Endothelial cell of umbilical vein (primary cell): ENCODE data around the gene CAPZA2. TPM values are rescaled to one million over a fixed set of nuclear protein-coding genes. Genes with fewer than 3 reads are reported as not detected.

ENCODE experiments used
- BruUV-seq: library from RNA; stranded (reverse); fragments of 400-500 nt; replicated peaks from 2 replicates; lab custom pipeline; 2021; lab: Mats Ljungman, UMichigan
- CTCF ChIA-PET: fragments of 300-600, 350-600 bp; sonication (Branson Sonifier 250); formaldehyde crosslinking; loops from one replicate; lab custom pipeline; 2021; ENCODE audit warnings: antibody characterized with exemption, inconsistent platforms; lab: Charles Lee
- POLR2A ChIA-PET: fragments of 300-600, 350-600 bp; sonication (Branson Sonifier 250); formaldehyde crosslinking; loops from one replicate; lab custom pipeline; 2021; ENCODE audit warnings: antibody characterized with exemption, inconsistent platforms; lab: Charles Lee
- DNase-seq: peaks from one replicate; pipeline ENCODE4 v3.0.0-alpha.2; 2011; ENCODE audit warnings: low read depth, low spot score
- FAIRE-seq: peaks from 2 replicates; lab custom pipeline; 2011; peaks lifted over from hg19 to GRCh38; lab: Jason Lieb, UNC
- H2AFZ ChIP-seq: 2 replicates; pipeline ENCODE4 v1.6.0; 2012; ENCODE audit warnings: low read depth, low read length, control low read depth, inconsistent platforms
- H3K27ac ChIP-seq: 2 replicates; pipeline ENCODE4 v1.5.1; 2011; ENCODE audit warnings: low read depth, mild to moderate bottlenecking, control low read depth, low read length, moderate library complexity; ENCODE audit not compliant: insufficient read depth
- H3K27me3 ChIP-seq, 2 experiments: 2 replicates each; pipeline versions ENCODE4 v1.6.0 to v1.6.1; 2011; ENCODE audit warnings: low read length in 2 of 2, mixed read lengths in 1 of 2; ENCODE audit not compliant: control insufficient read depth in 2 of 2, insufficient read depth in 2 of 2
- H3K36me3 ChIP-seq, 2 experiments: 2 replicates in 1 of 2; 3 replicates in 1 of 2; pipeline ENCODE4 v1.5.1; 2011; ENCODE audit warnings: low read length in 2 of 2, mild to moderate bottlenecking in 1 of 2, moderate library complexity in 1 of 2; ENCODE audit not compliant: control insufficient read depth in 2 of 2, insufficient read depth in 2 of 2; ENCODE audit errors: extremely low read depth in 1 of 2
- H3K4me1 ChIP-seq: 3 replicates; pipeline ENCODE4 v1.5.1; 2011; ENCODE audit warnings: mild to moderate bottlenecking, low read length; ENCODE audit not compliant: control insufficient read depth, insufficient read depth; ENCODE audit errors: extremely low read depth
- H3K4me2 ChIP-seq: 2 replicates; pipeline ENCODE4 v1.6.1; 2011; ENCODE audit warnings: low read length, control low read depth, mixed read lengths; ENCODE audit not compliant: insufficient read depth
- H3K4me3 ChIP-seq, 3 experiments: fragments of 200-600 bp in 1 of 3; sonication (generic), shearing (Covaris generic) in 1 of 3; replicated peaks in 1 of 3; 2 replicates each; pipeline ENCODE4 v1.5.1; 2011 to 2016; ENCODE audit warnings: control low read depth in 3 of 3, low read length in 3 of 3, mild to moderate bottlenecking in 2 of 3, inconsistent platforms in 1 of 3, low read depth in 1 of 3, moderate library complexity in 1 of 3; ENCODE audit not compliant: insufficient read depth in 1 of 3
- H3K79me2 ChIP-seq: 2 replicates; pipeline ENCODE4 v1.6.0; 2012; ENCODE audit warnings: low read length, inconsistent platforms; ENCODE audit not compliant: control insufficient read depth, insufficient read depth
- H3K9ac ChIP-seq: replicated peaks from 2 replicates; pipeline ENCODE3; 2011; ENCODE audit warnings: low read length, control low read depth; ENCODE audit not compliant: insufficient read depth; ENCODE audit errors: extremely low read depth
- H3K9me1 ChIP-seq: replicated peaks from 3 replicates; pipeline ENCODE4 v1.6.0; 2011; ENCODE audit warnings: mild to moderate bottlenecking, low read length; ENCODE audit not compliant: control insufficient read depth, insufficient read depth; ENCODE audit errors: extremely low read depth
- H3K9me3 ChIP-seq: replicated peaks from 2 replicates; pipeline ENCODE4 v1.5.1; 2012; ENCODE audit warnings: low read length, inconsistent platforms; ENCODE audit not compliant: control insufficient read depth, insufficient read depth
- H4K20me1 ChIP-seq: replicated peaks from 2 replicates; pipeline ENCODE3; 2011; ENCODE audit warnings: mild to moderate bottlenecking, low read length; ENCODE audit not compliant: control insufficient read depth, insufficient read depth; ENCODE audit errors: extremely low read depth
- EZH2 ChIP-seq: IDR thresholded peaks from 2 replicates; pipeline ENCODE4 v1.6.1; 2012; ENCODE audit warnings: borderline replicate concordance, low read depth, mild to moderate bottlenecking, moderate library complexity, low read length, inconsistent platforms; ENCODE audit not compliant: severe bottlenecking
- FOS ChIP-seq: IDR thresholded peaks from 2 replicates; pipeline ENCODE4 v1.6.1; 2011; ENCODE audit warnings: mild to moderate bottlenecking, low read length, moderate library complexity, borderline replicate concordance; ENCODE audit not compliant: insufficient read depth
- GATA2 ChIP-seq: IDR thresholded peaks from 2 replicates; pipeline ENCODE4 v1.7.0; 2011; ENCODE audit warnings: low read depth, mild to moderate bottlenecking, moderate library complexity, mixed read lengths, low read length; ENCODE audit not compliant: insufficient read length, insufficient read depth
- JUN ChIP-seq: IDR thresholded peaks from 2 replicates; pipeline ENCODE4 v1.6.1; 2011; ENCODE audit warnings: borderline replicate concordance, low read depth; ENCODE audit not compliant: insufficient read length, insufficient read depth
- MYC ChIP-seq: IDR thresholded peaks from one replicate; pipeline ENCODE4 v1.6.1; 2011; ENCODE audit warnings: mild to moderate bottlenecking, low read depth, low read length
- POLR2A ChIP-seq: IDR thresholded peaks from 2 replicates; pipeline ENCODE4 v1.6.1; 2012; ENCODE audit warnings: low read depth, mild to moderate bottlenecking, control low read depth, low read length
- POLR2AphosphoS5 ChIP-seq: IDR thresholded peaks from 2 replicates; pipeline ENCODE4 v1.6.1; 2012; ENCODE audit warnings: low read depth, mild to moderate bottlenecking, control low read depth, low read length, moderate library complexity; ENCODE audit not compliant: insufficient read depth
- dilution Hi-C: fragments of 300-500 bp; cut with MboI; formaldehyde crosslinking; loops from one replicate; pipeline ENCODE4 v1.15.0; 2019; ENCODE audit warnings: low sequenced_read_pairs; ENCODE audit not compliant: extremely low pct_ligation_motif_present
- intact Hi-C: fragments of 100-400 bp; cut with micrococcal nuclease; formaldehyde crosslinking; loops from one replicate; pipeline ENCODE4 v1.10.0; 2022
- polyA plus RNA-seq, 4 experiments: library from polyadenylated mRNA; depleted of rRNA in 3 of 4; stranded (reverse) in 3 of 4; unstranded in 1 of 4; fragments of >200 nt; gene quantifications; 2 replicates each; pipeline versions ENCODE4 v1.2.1 to v1.2.3, GENCODE V29; 2011 to 2012; ENCODE audit warnings: missing spikeins in 1 of 4
- total RNA-seq: library from RNA; stranded (reverse); gene quantifications from 2 replicates; pipeline ENCODE4 v1.2.3, GENCODE V29; 2021
- TF ChIP-seq, protein P1 (sequence below), 2 donors: IDR thresholded peaks; 1 replicate in 1 of 2; 2 replicates in 1 of 2; pipeline ENCODE4 v1.5.1; 2011; ENCODE audit warnings: low read length in 2 of 2, mild to moderate bottlenecking in 2 of 2, moderate library complexity in 2 of 2, control low read depth in 1 of 2, inconsistent platforms in 1 of 2, low read depth in 1 of 2; ENCODE audit not compliant: insufficient read depth in 1 of 2; ENCODE audit errors: extremely low read depth in 1 of 2
- TF ChIP-seq, protein P2 (sequence below): IDR thresholded peaks from 2 replicates; pipeline ENCODE4 v1.6.1; 2011; ENCODE audit not compliant: insufficient read depth, insufficient read length

The CAPZA2 gene
- total and polyA plus RNA-seq, 2 donors (not counting 3 experiments of a cell fraction or from before 2014, with no cell fraction given), result 48.1 to 347 TPM

DNA sequence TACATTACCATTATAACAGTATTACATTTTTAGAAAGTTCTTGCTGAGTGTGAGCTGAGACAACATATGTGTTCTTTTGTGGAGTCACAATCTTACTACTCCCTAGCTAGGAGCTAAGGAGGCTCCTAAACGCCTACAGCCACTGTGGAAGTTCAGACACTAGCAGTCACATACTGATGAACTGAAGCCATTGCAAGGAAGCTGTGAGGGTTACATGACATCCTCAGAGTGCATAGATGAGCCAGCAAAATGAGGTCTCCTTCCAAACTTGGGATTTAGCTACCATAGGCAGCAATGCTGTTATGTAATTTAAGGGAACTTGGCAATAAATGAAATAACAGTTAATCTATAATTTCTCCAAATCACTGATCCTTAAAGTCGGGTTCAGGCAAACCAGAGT, 80.1 kb downstream of the CAPZA2 start:
- TF ChIP-seq POLR2A (no peak), FOS (no peak), JUN (no peak), GATA2 (no peak), POLR2AphosphoS5 (no peak), MYC (no peak), EZH2 (no peak)
- TF ChIP-seq, protein P1, sequence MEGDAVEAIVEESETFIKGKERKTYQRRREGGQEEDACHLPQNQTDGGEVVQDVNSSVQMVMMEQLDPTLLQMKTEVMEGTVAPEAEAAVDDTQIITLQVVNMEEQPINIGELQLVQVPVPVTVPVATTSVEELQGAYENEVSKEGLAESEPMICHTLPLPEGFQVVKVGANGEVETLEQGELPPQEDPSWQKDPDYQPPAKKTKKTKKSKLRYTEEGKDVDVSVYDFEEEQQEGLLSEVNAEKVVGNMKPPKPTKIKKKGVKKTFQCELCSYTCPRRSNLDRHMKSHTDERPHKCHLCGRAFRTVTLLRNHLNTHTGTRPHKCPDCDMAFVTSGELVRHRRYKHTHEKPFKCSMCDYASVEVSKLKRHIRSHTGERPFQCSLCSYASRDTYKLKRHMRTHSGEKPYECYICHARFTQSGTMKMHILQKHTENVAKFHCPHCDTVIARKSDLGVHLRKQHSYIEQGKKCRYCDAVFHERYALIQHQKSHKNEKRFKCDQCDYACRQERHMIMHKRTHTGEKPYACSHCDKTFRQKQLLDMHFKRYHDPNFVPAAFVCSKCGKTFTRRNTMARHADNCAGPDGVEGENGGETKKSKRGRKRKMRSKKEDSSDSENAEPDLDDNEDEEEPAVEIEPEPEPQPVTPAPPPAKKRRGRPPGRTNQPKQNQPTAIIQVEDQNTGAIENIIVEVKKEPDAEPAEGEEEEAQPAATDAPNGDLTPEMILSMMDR (IDR thresholded peaks at IDR 0.05; ENCODE audit: extremely low read depth in 1 of 2, insufficient read depth in 1 of 2, low read depth in 1 of 2, low read length in 2 of 2), result no peak
- TF ChIP-seq, protein P2, sequence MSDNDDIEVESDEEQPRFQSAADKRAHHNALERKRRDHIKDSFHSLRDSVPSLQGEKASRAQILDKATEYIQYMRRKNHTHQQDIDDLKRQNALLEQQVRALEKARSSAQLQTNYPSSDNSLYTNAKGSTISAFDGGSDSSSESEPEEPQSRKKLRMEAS, result no peak
- no peak overlapping the region for H2AFZ ChIP-seq

More for the DNA sequence above, 80.1 kb downstream of the CAPZA2 start:
- Histone ChIP-seq H3K4me1 (no peaks in the 10 kb centered on the region), H3K4me2 (no peak overlapping the region), H3K79me2 (no peaks in the 10 kb centered on the region), H3K27ac (no peak overlapping the region), H3K9me1 (no peaks in the 10 kb centered on the region), H3K9me3 (no peaks in the 10 kb centered on the region), H3K9ac (no peak overlapping the region), H4K20me1 (no peaks in the 10 kb centered on the region), H3K27me3 (no peaks in the 10 kb centered on the region), H3K4me3 (no peak overlapping the region), H3K36me3 (no peaks in the 10 kb centered on the region)
- POLR2A ChIA-PET, result no interaction called here
- CTCF ChIA-PET, result interaction anchor here (1.2 to 1.3 kb wide), 3 partner anchors 14 to 42 kb away, joined by 4 to 6 read pairs (median 4); no protein-coding TSS in a partner anchor
- BruUV-seq, result no TSS peak
- no peak for DNase-seq
- dilution Hi-C loops, result no loop called here
- no peak for FAIRE-seq
- intact Hi-C loops, result no loop called here
